ENCODE data around the gene SPATA12.

The SPATA12 gene

DNA sequence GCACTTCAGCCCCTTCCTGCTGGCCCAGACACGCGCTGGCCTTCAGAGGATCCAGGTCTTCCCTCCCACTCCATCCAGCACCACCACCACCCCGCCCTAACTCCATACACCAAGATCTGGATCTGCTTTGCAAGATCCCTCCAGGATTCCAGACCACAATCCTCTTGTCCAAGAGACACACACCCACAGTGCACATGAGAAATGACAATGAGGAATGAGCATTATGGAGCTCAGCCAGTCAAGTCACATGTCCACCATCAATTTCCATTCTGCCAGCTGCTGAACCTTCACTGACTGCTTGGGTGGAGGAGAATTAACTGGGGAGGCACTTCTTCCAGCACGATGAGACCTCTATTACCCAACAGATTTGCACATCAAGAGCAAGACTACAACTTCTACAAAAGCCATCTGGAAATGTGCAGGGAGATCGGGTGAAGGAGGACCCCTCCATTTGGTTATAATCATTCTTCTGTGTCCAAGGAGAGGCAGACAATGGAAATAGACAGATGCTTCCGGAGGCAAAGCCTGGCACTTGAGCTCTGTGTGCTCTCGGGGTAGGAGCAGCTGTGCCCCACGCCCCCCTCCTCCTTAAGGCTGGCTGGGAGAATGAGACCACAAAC, 12.3 kb upstream of the SPATA12 start:
- TF ChIP-seq, protein P1, sequence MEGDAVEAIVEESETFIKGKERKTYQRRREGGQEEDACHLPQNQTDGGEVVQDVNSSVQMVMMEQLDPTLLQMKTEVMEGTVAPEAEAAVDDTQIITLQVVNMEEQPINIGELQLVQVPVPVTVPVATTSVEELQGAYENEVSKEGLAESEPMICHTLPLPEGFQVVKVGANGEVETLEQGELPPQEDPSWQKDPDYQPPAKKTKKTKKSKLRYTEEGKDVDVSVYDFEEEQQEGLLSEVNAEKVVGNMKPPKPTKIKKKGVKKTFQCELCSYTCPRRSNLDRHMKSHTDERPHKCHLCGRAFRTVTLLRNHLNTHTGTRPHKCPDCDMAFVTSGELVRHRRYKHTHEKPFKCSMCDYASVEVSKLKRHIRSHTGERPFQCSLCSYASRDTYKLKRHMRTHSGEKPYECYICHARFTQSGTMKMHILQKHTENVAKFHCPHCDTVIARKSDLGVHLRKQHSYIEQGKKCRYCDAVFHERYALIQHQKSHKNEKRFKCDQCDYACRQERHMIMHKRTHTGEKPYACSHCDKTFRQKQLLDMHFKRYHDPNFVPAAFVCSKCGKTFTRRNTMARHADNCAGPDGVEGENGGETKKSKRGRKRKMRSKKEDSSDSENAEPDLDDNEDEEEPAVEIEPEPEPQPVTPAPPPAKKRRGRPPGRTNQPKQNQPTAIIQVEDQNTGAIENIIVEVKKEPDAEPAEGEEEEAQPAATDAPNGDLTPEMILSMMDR (conservative IDR thresholded peaks at IDR 0.05; ENCODE audit: control insufficient read depth, insufficient read depth, low read depth, low read length) = no peak
- peak; percentile 89 for DNase-seq (ENCODE audit: low read depth)

DNA sequence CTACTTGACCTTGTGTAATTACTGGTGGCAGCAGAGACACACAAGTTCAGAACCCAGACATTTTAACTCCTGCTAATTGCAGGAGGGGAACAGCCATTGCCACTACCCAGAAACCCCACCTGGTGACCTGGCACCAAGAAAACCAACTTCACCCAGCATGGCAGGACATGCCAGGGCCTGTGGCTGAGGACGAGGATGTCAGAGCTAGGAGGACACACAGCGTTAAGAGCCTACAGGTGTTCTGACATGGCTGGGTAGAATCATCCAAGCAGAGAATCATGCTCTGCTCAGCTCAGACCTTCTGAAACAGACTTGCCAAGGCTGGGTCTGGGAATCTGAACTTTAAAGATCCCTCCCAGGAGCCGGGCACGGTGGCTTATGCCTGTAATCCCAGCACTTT, 11.7 kb upstream of the SPATA12 start:
- no peak for DNase-seq (ENCODE audit: low read depth)
- TF ChIP-seq, protein P1 (conservative IDR thresholded peaks at IDR 0.05; ENCODE audit: control insufficient read depth, insufficient read depth, low read depth, low read length) = no peak
- no peak overlapping the region for H3K4me3 ChIP-seq (ENCODE audit: control insufficient read depth, low read depth, low read length)

More for the DNA sequence above, 12.3 kb upstream of the SPATA12 start:
- no peak overlapping the region for H3K4me3 ChIP-seq (ENCODE audit: control insufficient read depth, low read depth, low read length)

DNA sequence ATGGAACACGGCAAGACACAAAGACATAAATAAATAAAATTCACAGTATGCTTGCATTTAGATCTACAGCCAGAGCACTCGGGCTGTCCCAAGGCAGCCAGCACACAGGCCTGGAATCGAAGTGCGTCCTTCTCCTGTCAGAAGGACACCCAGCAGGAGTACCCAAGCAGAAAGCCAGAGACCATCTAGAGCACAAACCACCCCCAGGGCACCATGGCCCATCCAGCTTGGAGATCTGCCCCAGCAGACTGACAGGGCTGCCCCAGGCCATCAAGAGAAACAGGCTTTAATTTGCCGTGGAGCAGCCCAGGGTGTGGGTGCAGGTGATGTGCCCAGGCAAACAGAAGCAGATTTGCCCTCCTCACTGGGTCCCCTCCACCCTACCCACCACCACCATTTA, 7.8 kb upstream of the SPATA12 start:
- TF ChIP-seq, protein P1 (conservative IDR thresholded peaks at IDR 0.05; ENCODE audit: control insufficient read depth, insufficient read depth, low read depth, low read length) = no peak
- no peak overlapping the region for H3K4me3 ChIP-seq (ENCODE audit: control insufficient read depth, low read depth, low read length)
- no peak for DNase-seq (ENCODE audit: low read depth)

DNA sequence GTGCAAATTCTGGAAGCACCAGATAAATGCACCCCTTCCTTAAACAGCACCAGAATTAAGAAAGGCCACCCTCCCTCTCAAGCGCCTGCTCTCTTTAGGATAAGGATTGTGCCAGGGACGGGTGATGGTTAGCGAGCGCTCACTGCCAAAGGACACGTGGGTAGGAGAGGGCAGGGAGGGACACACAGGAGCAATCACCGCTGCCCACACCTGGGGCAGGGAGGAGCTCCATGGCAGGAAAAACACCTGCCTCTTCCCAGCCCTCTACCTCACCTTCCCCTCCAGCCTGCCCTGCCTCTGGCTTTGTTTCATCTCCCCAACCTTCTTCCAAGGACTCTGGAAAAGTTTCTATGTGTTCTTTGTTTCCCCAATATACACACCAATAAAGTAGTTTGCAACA, 7.3 kb upstream of the SPATA12 start:
- no peak for DNase-seq (ENCODE audit: low read depth)
- TF ChIP-seq, protein P1 (conservative IDR thresholded peaks at IDR 0.05; ENCODE audit: control insufficient read depth, insufficient read depth, low read depth, low read length) = no peak
- H3K4me3 ChIP-seq (ENCODE audit: control insufficient read depth, low read depth, low read length) = no peak overlapping the region

DNA sequence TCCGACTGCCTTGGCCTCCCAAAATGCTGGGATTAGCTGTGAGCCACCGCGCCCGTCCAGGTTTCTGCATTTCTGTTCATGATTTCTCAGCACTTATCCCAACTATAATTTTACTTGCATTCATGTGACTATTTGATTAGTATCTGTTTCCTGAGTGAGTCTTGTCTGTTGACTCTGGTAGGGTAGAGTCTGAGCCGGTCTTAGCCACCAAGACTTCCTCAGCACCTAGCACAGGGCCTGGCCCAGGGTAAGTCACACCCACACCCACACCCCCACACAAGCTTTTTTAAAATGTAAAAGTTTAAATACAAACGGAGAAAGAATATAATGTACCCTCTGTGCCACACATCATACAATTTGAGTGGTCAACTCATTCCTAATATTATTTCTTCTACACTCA, 3.1 kb upstream of the SPATA12 start:
- TF ChIP-seq, protein P1 (conservative IDR thresholded peaks at IDR 0.05; ENCODE audit: control insufficient read depth, insufficient read depth, low read depth, low read length) = no peak
- no peak for DNase-seq (ENCODE audit: low read depth)
- H3K4me3 ChIP-seq (ENCODE audit: control insufficient read depth, low read depth, low read length) = no peak overlapping the region

DNA sequence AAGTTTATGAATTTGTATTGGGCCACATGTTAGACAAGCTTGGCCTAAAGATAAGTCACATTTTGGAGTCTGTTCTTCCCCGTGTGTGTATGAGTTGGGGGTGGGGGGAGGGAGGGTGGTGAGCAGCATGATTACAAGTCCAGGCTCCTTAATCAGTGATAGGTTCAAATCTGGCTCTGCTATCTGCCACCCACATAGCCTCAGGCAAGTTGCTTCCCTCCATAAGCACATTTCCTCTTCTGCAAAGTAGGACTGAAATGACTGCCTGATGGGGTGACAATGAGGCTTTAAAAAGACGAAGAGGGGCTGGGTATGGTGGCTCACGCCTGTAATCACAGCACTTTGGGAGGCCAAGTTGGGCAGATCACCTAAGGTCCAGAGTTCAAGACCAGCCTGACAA, 1.1 kb upstream of the SPATA12 start:
- H3K4me3 ChIP-seq (ENCODE audit: control insufficient read depth, low read depth, low read length) = no peak overlapping the region
- no peak for DNase-seq (ENCODE audit: low read depth)
- TF ChIP-seq, protein P1 (conservative IDR thresholded peaks at IDR 0.05; ENCODE audit: control insufficient read depth, insufficient read depth, low read depth, low read length) = no peak

DNA sequence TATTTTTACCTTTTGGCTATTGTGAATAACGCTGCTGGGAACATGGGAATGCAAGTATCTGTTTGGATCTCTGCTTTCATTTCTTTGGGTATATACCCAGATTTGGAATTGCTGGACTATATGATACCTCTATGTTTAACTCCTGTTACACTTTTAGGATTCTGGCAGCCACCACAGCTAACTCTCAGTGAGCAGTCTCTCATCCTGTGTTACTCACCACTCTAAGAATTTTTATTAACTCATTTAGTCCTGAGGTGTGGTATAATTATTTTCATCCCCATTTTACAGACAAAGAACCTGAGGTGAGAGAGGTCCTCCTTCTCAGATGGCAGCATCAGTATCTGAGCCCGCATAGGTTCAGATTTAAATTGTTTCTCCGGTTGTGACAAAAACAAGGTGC, 1.1 kb downstream of the SPATA12 start:
- DNase-seq (ENCODE audit: low read depth) = no peak
- TF ChIP-seq, protein P1 (conservative IDR thresholded peaks at IDR 0.05; ENCODE audit: control insufficient read depth, insufficient read depth, low read depth, low read length) = no peak

More for the DNA sequence above, 1.1 kb downstream of the SPATA12 start:
- no peak overlapping the region for H3K4me3 ChIP-seq (ENCODE audit: control insufficient read depth, low read depth, low read length)
